ENCODE measurements around the gene KCNMA1.

The KCNMA1 gene

GRCh38 chr10:77004917-77005564, 632.6 kb downstream of the KCNMA1 start:
- DNase-seq = peak; percentile 78

GRCh38 chr10:77002872-77003271, 634.7 kb downstream of the KCNMA1 start:
- DNase-seq = peak; percentile 20

GRCh38 chr10:77001206-77001605, 636.4 kb downstream of the KCNMA1 start:
- DNase-seq = no peak

- peak; percentile 74 for DNase-seq
These were observed 639.2 kb downstream of the KCNMA1 start for GRCh38 chr10:76998451-76998850.

GRCh38 chr10:76997631-76998030, 640.0 kb downstream of the KCNMA1 start:
- DNase-seq = no peak

GRCh38 chr10:76995023-76995422, 642.6 kb downstream of the KCNMA1 start:
- no peak for DNase-seq

GRCh38 chr10:76993213-76993612, 644.4 kb downstream of the KCNMA1 start:
- no peak for DNase-seq

GRCh38 chr10:76992467-76992866, 645.1 kb downstream of the KCNMA1 start:
- no peak for DNase-seq

- no peak for DNase-seq
These were observed 646.0 kb downstream of the KCNMA1 start for GRCh38 chr10:76991621-76992020.

- no peak for DNase-seq
These were observed 647.0 kb downstream of the KCNMA1 start for GRCh38 chr10:76990561-76990960.

GRCh38 chr10:76984559-76985443, 652.8 kb downstream of the KCNMA1 start:
- DNase-seq = peak; percentile 65

- DNase-seq = no peak
These were observed 654.0 kb downstream of the KCNMA1 start for GRCh38 chr10:76983624-76984023.

- DNase-seq = no peak
These were observed 654.9 kb downstream of the KCNMA1 start for GRCh38 chr10:76982671-76983070.

- peak; percentile 8 for DNase-seq
These were observed 656.4 kb downstream of the KCNMA1 start for GRCh38 chr10:76981251-76981650.

- DNase-seq = no peak
These were observed 659.7 kb downstream of the KCNMA1 start for GRCh38 chr10:76977901-76978300.

- no peak for DNase-seq
These were observed 660.6 kb downstream of the KCNMA1 start for GRCh38 chr10:76977046-76977445.

- no peak for DNase-seq
These were observed 661.5 kb downstream of the KCNMA1 start for GRCh38 chr10:76976142-76976541.

- DNase-seq = peak; percentile 15
These were observed 662.5 kb downstream of the KCNMA1 start for GRCh38 chr10:76975126-76975525.

- DNase-seq = peak; percentile 66
These were observed 663.5 kb downstream of the KCNMA1 start for GRCh38 chr10:76974017-76974691.

GRCh38 chr10:76973091-76974016, 664.3 kb downstream of the KCNMA1 start:
- DNase-seq = peak; percentile 83

GRCh38 chr10:76972541-76972940, 665.1 kb downstream of the KCNMA1 start:
- no peak for DNase-seq

- DNase-seq = no peak
These were observed 665.9 kb downstream of the KCNMA1 start for GRCh38 chr10:76971547-76972170.
